Loucy (cell line): ENCODE data around the gene GMPPA.

Experiments used
- H2AFZ ChIP-seq: fragments of 200-600 bp; sonication (generic); 2 replicates; pipeline ENCODE4 v1.6.0; 2016; ENCODE audit warnings: antibody characterized with exemption, mild to moderate bottlenecking, low read length, moderate library complexity
- H3F3A ChIP-seq: fragments of 200-600 bp; 2 replicates; pipeline ENCODE4 v1.6.0; 2016; ENCODE audit warnings: antibody characterized with exemption, low read depth, mild to moderate bottlenecking
- H3K27me3 ChIP-seq: fragments of 200-600 bp; sonication (generic); 2 replicates; pipeline ENCODE4 v1.6.1; 2014; ENCODE audit warnings: low read length, mild to moderate bottlenecking; ENCODE audit not compliant: insufficient read depth, poor library complexity, severe bottlenecking
- H3K36me3 ChIP-seq: fragments of 200-600 bp; sonication (generic); 2 replicates; pipeline ENCODE4 v1.6.1; 2016; ENCODE audit warnings: low read length; ENCODE audit not compliant: insufficient read depth
- H3K4me1 ChIP-seq: fragments of 200-600 bp; sonication (generic); 2 replicates; pipeline ENCODE4 v1.5.1; 2014; ENCODE audit warnings: low read length, mild to moderate bottlenecking; ENCODE audit not compliant: insufficient read depth, poor library complexity, severe bottlenecking
- H3K4me2 ChIP-seq: fragments of 200-600 bp; sonication (generic); 2 replicates; pipeline ENCODE4 v1.6.0; 2014; ENCODE audit warnings: antibody characterized with exemption, low read length, low read depth, mild to moderate bottlenecking; ENCODE audit not compliant: poor library complexity, severe bottlenecking
- H3K4me3 ChIP-seq: fragments of 200-600 bp; sonication (generic); 2 replicates; pipeline ENCODE4 v1.5.1; 2014; ENCODE audit warnings: low read length, mild to moderate bottlenecking, mixed read lengths; ENCODE audit not compliant: poor library complexity, severe bottlenecking
- H3K79me2 ChIP-seq: fragments of 200-600 bp; sonication (generic); 2 replicates; pipeline ENCODE4 v1.6.1; 2014; ENCODE audit warnings: low read length; ENCODE audit not compliant: insufficient read depth
- H3K9ac ChIP-seq: fragments of 200-600 bp; sonication (generic); 2 replicates; pipeline ENCODE4 v1.6.0; 2014; ENCODE audit warnings: mild to moderate bottlenecking, low read depth, low read length, moderate library complexity; ENCODE audit not compliant: poor library complexity, severe bottlenecking
- H3K9me2 ChIP-seq: fragments of 200-600 bp; sonication (generic); replicated peaks from 2 replicates; pipeline ENCODE4 v1.6.1; 2016; ENCODE audit warnings: low read depth, low read length, mixed read lengths
- H3K9me3 ChIP-seq: fragments of 200-600 bp; sonication (generic); 2 replicates; pipeline ENCODE4 v1.6.1; 2014; ENCODE audit warnings: mild to moderate bottlenecking, antibody characterized with exemption, low read length, low read depth; ENCODE audit not compliant: insufficient read depth
- H4K20me1 ChIP-seq: fragments of 200-600 bp; sonication (generic); 2 replicates; pipeline ENCODE4 v1.6.0; 2014; ENCODE audit warnings: antibody characterized with exemption, low read length, mild to moderate bottlenecking; ENCODE audit not compliant: insufficient read depth, poor library complexity, severe bottlenecking
- CTCF ChIP-seq: fragments of 200-600 bp; sonication (generic); conservative IDR thresholded peaks from 2 replicates; pipeline ENCODE4 v1.5.1; 2014; ENCODE audit warnings: mild to moderate bottlenecking, antibody characterized with exemption, low read length
- EZH2phosphoT487 ChIP-seq: fragments of 200-600 bp; IDR thresholded peaks from 2 replicates; pipeline ENCODE4 v1.6.1; 2018; ENCODE audit warnings: antibody characterized with exemption, mild to moderate bottlenecking, moderate library complexity, borderline replicate concordance

The GMPPA gene

GRCh38 chr2:219519526-219519916 lies 20.8 kb downstream of the GMPPA start:
- Histone ChIP-seq H3K79me2 (no peaks in the 10 kb centered on the region), H3F3A (no peaks in the 10 kb centered on the region), H3K9me2 (no peaks in the 10 kb centered on the region), H3K36me3 (no peaks in the 10 kb centered on the region), H3K27me3 (no peaks in the 10 kb centered on the region), H3K9me3 (no peaks in the 10 kb centered on the region), H3K4me1 (peaks cover 12% of the 10 kb centered on the region), H3K4me3 (no peak overlapping the region), H3K9ac (no peak overlapping the region), H3K4me2 (no peak overlapping the region), H2AFZ (no peak overlapping the region), H4K20me1 (no peaks in the 10 kb centered on the region)
- TF ChIP-seq EZH2phosphoT487, result no peak
- TF ChIP-seq CTCF, result no peak

GRCh38 chr2:219520079-219520478 lies 21.4 kb downstream of the GMPPA start:
- Histone ChIP-seq H3K9me2 (no peaks in the 10 kb centered on the region), H3K79me2 (no peaks in the 10 kb centered on the region), H2AFZ (no peak overlapping the region), H3K27me3 (no peaks in the 10 kb centered on the region), H3K4me1 (peaks cover 11% of the 10 kb centered on the region), H4K20me1 (no peaks in the 10 kb centered on the region), H3F3A (no peaks in the 10 kb centered on the region), H3K4me2 (no peak overlapping the region), H3K9ac (no peak overlapping the region), H3K36me3 (no peaks in the 10 kb centered on the region), H3K9me3 (no peaks in the 10 kb centered on the region), H3K4me3 (no peak overlapping the region)
- TF ChIP-seq EZH2phosphoT487 (no peak), CTCF (no peak)

GRCh38 chr2:219521066-219521880 lies 22.6 kb downstream of the GMPPA start:
- H3K9ac ChIP-seq, result peak overlapping the region; percentile 34
- H3K36me3 ChIP-seq, result no peaks in the 10 kb centered on the region
- H3K9me3 ChIP-seq, result no peaks in the 10 kb centered on the region
- H3K9me2 ChIP-seq, result no peaks in the 10 kb centered on the region
- no peaks in the 10 kb centered on the region for H3K27me3 ChIP-seq
- peak overlapping the region; percentile 66 for H3K4me3 ChIP-seq
- H2AFZ ChIP-seq, result peak overlapping the region; percentile 82
- H3K4me2 ChIP-seq, result peak overlapping the region; percentile 64
- H3F3A ChIP-seq, result no peaks in the 10 kb centered on the region
- peak; percentile 93 for TF ChIP-seq CTCF
- TF ChIP-seq EZH2phosphoT487, result no peak
- H3K4me1 ChIP-seq, result peaks cover 11% of the 10 kb centered on the region
- no peaks in the 10 kb centered on the region for H4K20me1 ChIP-seq
- no peaks in the 10 kb centered on the region for H3K79me2 ChIP-seq
